HUDEP-2 (cell line): ENCODE data around the gene PRH1.

Experiments
- DNase-seq, 76 experiments: peaks; one replicate each; lab custom pipeline; 2025; ENCODE audit not compliant: unreplicated experiment in 76 of 76; lab: John Stamatoyannopoulos, UW

PRH1 gene

DNA sequence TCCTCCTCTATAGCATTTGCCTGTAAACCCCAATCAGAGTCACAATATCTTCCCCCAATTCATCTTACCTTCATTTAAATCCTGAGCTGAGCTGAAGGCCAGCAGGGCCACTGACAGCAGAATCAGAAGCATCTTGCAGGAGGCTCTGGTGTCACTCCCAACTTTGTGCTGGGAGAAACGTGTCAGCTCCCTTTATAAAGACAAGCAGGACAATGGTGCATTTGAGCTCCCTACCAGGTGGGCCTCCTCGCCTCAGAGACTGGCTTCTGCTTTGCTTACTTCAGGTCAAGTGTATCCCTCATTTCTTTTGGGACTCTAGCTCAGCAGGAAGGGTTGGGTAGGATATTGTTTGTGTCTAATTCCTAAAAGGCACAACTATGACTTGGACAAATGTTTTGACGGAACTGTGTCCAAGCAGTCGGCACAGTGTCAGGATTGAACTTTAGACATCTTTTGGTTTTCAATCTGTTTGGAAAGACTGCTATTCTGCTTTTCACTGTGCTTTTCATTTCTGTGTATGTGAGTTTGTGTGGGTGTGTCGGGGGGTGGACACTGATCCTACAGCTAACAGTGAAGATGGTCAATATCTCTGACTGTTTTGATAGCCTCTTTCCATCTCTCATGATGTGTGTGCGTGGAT, at the start of gene PRH1:
PRH1 (minus strand) TSS at position 170 of the 640 bp plus-strand sequence; CDS start at position 132, 38 bp downstream.
- no peak for DNase-seq

DNA sequence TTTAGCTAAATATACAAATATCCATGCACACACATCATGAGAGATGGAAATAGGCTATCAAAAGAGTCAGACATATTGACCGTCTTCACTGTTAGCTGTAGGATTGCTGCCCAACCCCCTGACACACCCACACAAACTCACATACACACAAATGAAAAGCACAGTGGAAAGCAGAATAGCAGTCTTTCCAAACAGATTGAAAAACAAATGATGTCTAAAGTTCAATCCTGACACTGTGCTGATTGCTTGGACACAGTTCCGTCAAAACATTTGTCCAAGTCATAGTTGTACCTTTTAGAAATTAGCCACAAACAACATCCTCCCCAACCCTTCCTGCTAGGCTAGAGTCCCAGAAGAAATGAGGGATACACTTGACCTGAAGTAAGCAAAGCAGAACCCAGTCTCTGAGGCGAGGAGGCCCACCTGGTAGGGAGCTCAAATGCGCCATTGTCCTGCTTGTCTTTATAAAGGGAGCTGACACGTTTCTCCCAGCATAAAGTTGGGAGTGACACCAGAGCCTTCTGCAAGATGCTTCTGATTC, 44.8 kb upstream of the PRH1 start, which contains the start of gene PRH2:
PRH2 (plus strand) TSS at position 491 of the 541 bp plus-strand sequence; CDS start at position 529, 38 bp downstream.
- no peak for DNase-seq

DNA sequence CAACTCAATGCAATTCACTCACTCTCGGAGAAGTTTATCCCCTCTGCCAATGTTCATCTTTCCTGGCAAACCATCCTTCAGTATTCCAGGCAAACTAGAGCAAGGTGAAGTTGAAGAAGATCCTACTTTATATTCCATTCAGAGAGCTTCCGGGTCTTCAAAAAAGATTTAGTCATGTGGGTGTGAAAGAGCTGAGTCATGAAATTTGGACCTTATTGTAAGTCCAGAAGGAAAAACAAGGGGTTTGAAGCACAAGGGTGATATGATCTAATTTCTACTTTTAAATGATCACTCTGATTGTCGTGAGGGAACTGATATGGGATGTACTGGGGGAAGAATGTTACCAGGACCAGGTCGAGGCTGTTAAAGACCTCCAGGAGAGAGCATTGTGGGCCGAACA, 42.2 kb upstream of the PRH1 start:
- DNase-seq = no peak

DNA sequence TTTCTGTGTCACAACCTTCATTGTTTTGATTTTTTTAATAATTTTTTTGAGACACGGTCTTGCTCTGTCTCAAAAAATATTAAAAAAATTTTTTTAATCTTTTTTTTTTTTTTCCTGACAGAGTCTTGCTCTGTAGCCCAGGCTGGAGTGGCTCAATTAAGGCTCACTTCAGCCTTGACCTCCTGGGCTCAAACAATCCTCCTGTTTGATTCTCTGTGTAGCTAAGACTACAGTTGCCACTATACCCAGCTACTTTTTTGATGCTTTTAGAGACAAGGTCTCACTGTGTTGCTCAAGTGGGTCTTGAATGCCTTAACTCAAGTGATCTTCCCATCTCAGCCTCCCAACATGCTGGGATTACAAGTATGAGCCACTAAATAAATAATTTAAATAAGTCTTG, 35.8 kb upstream of the PRH1 start:
- no peak for DNase-seq

GRCh38 chr12:10910380-10910779, 26.3 kb upstream of the PRH1 start:
- DNase-seq = no peak

GRCh38 chr12:10909462-10909861, 25.4 kb upstream of the PRH1 start, which contains the start of gene TAS2R13:
TAS2R13 (minus strand) TSS chr12:10909562; CDS start chr12:10909298, 264 bp downstream.
- no peak for DNase-seq

DNA sequence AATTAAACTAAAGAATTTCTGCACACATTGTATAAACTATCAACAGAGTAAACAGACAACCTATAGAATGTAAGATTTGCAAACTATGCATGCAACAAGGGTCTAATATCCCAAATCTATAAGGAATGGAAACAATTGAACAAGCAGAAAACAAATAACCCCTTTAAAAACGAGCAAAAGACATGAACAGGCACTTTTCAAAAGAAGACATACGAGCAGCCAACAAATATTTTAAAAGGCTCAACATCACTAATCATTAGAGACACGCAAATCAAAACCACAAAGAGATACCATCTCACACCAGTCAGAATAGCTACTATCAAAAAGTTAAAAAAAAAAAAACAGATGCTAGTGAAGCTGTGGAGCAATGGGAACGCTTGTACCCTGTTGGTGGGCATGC, 20.6 kb upstream of the PRH1 start:
- DNase-seq = no peak

DNA sequence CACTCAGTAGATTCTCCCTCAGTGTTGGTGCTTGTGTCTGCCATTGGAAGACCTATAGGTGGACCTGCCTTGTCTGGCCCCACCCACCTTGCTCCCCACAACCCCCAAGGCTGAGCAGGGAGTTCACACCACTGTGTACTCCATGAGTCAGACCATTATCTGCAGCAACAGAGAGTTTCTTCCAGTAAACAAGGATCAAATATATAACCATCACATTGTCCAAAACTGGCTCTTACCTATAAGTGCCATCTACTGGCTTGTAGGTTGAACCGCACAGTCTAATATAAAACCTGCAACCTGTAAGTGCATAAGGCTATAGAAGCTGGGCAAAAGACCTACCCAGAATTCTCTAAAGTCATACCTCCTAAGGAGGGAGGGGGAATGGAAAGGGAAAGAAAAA, 17.4 kb upstream of the PRH1 start:
- DNase-seq = no peak

GRCh38 chr12:10900972-10901371, 16.9 kb upstream of the PRH1 start:
- no peak for DNase-seq

- DNase-seq = no peak
Measured at GRCh38 chr12:10900530-10900929, 16.5 kb upstream of the PRH1 start.

DNA sequence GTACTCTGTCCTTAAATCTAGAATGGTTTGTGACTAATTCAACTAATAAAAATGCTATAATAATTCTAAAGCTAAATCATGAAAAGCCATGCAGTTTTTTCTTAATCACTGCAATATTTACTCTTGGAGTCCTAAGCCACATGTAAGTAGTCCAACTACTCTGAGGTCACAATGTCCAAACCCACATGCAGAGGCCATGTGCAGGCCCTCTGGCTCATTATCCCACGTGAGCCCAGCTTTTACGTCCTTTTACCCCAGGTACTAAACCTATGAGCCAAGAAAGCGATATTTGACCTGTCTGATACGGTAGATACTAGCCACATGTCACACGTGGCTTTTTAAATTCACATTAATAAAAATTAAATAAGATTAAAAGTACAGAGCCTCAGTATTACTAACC, 12.8 kb upstream of the PRH1 start:
- no peak for DNase-seq

DNA sequence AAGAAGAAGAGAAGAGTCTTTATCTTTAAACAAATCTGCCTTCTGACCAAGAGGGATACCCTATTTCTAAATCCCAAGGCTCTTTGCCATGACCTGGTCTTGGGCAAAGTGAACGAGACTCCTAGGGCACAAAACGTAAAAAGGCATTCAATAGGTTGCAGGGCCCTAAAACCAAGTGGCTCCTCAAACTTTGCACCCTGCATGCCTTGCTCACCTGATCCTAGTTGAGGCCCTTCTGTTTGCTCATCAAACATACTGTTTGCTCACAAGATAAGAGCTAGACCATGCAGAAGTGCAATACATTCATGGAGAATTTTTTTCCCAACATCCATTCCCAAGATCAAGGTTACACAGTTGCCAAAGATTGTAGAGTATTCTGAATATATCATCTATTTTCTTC, 7.9 kb upstream of the PRH1 start:
- no peak for DNase-seq

DNA sequence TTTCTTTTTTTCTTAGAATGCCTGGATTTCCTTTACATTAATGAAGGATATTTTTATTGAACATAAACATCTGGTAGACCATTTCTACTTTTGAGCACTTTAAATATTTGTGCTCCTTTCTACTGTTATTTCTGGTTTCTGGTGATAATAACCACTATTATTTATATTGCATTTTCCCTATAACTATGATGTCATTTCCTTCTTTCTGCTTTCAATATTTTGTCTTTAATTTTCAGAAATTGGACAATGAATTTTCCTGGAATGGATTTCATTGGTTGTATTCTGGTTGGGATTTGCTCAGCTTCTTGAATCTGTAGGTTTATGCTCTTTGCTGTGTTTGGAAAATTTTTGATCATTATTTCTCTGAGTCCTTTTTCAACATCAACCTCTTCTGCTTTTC, 5.2 kb upstream of the PRH1 start:
- no peak for DNase-seq

- no peak for DNase-seq
Measured at GRCh38 chr12:10873378-10873777, 10.7 kb downstream of the PRH1 start.

- DNase-seq = no peak
Measured at GRCh38 chr12:10867381-10867780, 16.7 kb downstream of the PRH1 start.

GRCh38 chr12:10863512-10864218, 20.4 kb downstream of the PRH1 start:
- DNase-seq = no peak

- DNase-seq = no peak
Measured at GRCh38 chr12:10861366-10861765, 22.7 kb downstream of the PRH1 start.

- DNase-seq = no peak
Measured at GRCh38 chr12:10855807-10856206, 28.2 kb downstream of the PRH1 start.

- no peak for DNase-seq
Measured at GRCh38 chr12:10853776-10854175, 30.3 kb downstream of the PRH1 start.

DNA sequence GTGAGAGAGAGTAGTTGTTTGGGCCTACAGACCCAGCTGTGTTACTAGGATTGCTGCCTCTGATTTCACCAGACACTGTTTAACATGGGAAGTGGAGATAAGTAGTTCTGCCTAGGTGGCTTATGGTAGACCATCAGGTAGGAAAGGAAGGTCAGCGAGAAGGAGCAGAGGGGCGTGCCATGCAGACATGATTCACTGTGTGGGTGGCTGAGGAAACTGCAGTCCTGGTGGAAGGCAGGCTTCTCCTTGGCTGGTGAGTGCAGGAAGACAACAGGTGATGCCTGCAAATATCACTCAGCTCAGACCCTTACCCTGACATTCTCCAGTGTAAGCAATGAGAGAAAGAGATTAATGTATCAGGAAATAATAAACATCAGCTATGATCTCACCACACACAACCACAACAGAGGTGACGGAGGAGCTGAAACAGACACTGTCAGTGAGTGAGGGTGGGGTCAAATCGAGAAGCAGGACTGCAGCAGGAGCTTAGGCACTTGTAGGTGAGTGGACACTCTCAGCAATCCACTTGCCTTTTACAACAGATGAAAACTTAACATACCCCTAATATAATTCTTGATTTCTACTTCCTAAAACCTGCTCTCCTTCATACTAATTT, 32.7 kb downstream of the PRH1 start:
- no peak for DNase-seq

DNA sequence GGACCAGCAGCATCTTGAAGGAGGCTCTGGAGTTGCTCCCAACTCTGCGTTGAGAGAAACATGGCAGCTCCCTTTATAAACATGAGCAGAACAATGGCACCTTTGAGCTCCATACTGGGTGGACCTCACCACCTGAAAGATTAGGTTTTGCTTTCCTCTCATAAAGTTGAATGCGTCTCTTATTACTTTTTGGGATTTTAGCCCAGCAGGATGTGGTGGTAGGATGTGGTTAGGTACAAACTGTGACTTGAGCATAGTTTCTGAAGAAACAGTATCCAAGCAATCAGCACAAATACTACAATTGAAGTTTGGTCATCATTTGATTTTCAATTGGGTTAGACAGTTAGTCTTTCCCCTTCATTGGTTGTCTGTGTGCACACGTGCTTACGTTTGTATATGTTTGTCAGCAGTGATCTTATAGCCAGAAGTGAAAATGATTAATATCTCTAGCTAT, 34.6 kb downstream of the PRH1 start, which contains the start of gene PRR4:
PRR4 (minus strand) TSS at position 51 of the 454 bp plus-strand sequence; CDS start at position 13, 38 bp downstream.
- no peak for DNase-seq
